ENCODE data around the gene ZNF454.

ZNF454 gene

GRCh38 chr5:178993955-178994579 lies 53.1 kb downstream of the ZNF454 start:
- DNase-seq: no peak

DNA sequence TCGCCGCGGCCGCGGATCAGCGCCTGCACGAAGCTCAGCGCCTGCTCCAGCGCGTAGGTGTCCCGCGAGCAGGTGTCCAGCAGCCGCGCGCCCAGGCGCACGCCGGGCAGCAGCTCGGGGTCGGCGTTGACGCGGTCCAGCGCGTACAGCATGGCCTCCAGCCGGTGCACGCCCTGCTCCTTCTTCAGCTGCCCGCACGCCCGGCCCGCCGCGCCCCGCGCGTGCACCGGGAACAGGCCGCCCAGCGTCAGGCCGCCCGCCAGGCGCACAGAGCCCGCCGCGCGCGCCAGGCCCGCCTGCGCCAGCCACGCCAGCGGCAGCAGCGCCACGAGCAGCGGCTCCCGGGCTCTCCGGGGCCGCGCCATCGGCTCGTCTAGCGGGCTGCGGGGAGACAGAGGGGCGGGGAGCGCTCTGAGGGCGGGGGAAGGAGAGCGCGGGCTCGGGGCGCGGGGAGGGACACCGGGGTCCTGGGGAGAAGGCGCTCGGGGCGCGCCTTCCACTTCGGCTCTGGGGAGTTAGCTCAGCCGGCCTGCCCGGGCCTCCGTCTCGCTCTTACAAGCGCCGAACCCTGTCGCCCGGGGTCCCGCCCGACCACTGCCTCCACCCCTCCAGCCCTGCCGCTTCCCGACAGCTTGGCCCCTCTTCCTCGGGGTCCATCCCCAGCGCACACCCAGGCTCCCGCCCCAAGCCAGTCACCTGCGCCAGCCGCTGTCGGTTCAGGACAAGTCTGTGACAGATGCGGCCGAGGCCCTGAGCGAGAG lies 53.8 kb downstream of the ZNF454 start, which contains the start of gene GRM6:
TSS of gene GRM6 (minus strand) at position 741 of the 761 bp plus-strand sequence. CDS start at position 365, 376 bp downstream.
- no peak for DNase-seq

DNA sequence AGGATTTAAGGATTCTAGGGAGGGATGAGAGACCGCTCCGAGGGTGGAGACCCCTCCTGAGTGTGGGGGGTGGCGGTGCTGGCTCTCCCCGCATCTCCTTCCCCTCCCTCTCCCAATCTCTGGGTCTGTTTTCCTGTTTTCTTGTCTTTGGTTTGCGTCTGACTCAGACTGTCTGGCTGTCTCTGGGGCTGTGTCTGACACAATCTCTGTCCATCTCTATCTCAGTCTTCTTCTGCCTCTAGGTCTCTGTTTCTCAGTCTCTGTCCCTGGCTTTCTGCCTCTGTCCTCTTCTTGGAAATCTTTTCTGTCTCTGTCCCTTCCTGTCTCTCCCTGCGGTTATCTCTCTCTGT lies 54.3 kb downstream of the ZNF454 start:
- DNase-seq: no peak

- no peak for DNase-seq
Measured at GRCh38 chr5:178996156-178996555, 55.2 kb downstream of the ZNF454 start.

DNA sequence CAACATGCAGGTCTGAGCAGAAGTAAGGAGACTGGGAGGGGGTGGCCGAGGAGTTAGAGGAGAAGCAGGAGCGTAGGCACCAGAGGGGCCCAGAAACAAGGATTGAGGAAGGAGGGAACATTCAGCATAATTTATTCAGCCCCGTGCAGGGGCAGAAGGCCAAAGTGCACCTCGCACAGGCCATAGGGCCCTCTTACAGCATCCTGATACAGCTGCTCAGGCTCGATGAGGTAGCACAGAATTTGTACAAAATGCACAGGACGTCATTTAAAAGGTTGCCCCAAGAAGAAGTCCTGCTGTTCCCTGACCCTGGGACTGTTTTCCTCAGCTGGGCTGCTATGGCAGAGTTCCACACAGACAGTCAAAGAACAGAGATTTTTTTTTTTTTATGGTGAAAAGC lies 56.2 kb downstream of the ZNF454 start:
- no peak for DNase-seq

DNA sequence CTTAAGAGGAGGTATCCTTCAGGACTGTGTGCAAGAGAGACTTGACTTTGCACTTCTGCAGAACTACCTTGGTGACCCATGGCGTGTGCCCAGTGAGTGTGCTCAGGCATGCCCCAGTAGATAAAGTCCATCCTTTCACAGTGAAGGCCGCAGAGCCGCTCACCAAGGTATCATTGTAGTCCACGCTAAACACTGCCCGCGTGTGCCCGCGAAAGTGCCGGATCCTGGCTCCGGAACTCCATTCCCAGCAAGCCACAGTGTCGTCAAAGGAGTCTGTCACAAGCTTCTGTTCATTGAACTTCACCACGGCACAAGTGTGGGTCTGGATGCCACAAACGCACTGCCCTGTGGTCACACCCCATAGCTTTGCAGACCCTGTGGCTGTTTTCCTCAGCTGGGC lies 57.4 kb downstream of the ZNF454 start:
- DNase-seq: no peak

DNA sequence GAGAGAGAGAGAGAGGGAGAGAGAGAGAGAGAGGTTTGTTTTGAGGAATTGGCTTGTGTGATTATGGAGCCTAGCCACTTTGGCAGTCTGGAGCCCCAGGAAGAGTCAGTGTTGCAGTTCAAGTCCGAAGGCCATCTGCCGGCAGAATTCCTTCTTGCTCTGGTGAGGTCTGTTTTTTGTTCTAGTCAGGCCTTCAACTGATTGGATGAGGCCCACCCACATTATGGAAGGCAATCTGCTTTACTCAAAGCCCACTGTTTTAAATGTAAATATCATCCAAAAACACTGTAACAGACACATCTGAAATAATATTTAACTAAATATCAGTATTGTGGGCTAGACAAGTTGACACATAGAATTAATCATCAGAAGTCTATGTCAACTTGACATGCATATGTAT lies 65.6 kb downstream of the ZNF454 start:
- DNase-seq: no peak

DNA sequence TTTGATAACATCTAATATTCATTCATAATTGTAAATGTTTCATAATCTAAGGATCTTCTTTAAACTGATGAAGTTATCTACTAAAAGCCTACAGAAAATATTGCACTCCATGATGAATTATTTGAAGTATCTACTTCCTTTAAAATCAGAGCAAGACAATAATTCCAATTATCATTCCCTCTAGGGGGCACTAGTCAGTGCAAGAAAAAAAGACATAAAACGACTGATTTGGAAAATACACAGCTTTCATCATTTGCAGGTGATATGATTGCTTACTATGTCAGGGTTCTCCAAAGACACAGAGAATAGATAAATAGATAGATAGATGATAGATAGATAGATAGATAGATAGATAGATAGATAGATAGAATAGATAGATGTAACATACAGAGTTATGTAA lies 67.7 kb downstream of the ZNF454 start:
- no peak for DNase-seq
